ENCODE results near the gene MED20.
A peak's percentile ranks its signal among the peaks of the same experiment; 100 is the strongest.

The MED20 gene

GRCh38 chr6:41941280-41942066, 20.5 kb upstream of the MED20 start, which contains the start of gene CCND3:
TSS of gene CCND3 (minus strand) at chr6:41941808. CDS start at chr6:41941649, 159 bp downstream.
- DNase-seq (ENCODE audit: low read depth, low spot score), result peak; percentile 77

GRCh38 chr6:41940759-41941279, 19.9 kb upstream of the MED20 start:
- DNase-seq (ENCODE audit: low read depth, low spot score), result peak; percentile 32

GRCh38 chr6:41939848-41940758, 19.2 kb upstream of the MED20 start:
- no peak for DNase-seq (ENCODE audit: low read depth, low spot score)

- DNase-seq (ENCODE audit: low read depth, low spot score), result no peak
These were observed 18.4 kb upstream of the MED20 start for GRCh38 chr6:41939176-41939847.

GRCh38 chr6:41938590-41939175, 17.7 kb upstream of the MED20 start:
- DNase-seq (ENCODE audit: low read depth, low spot score), result no peak

GRCh38 chr6:41937861-41938574, 17.1 kb upstream of the MED20 start:
- DNase-seq (ENCODE audit: low read depth, low spot score), result no peak

GRCh38 chr6:41937472-41937860, 16.5 kb upstream of the MED20 start:
- no peak for DNase-seq (ENCODE audit: low read depth, low spot score)

GRCh38 chr6:41936073-41936837, 15.3 kb upstream of the MED20 start:
- DNase-seq (ENCODE audit: low read depth, low spot score), result peak; percentile 35

- DNase-seq (ENCODE audit: low read depth, low spot score), result no peak
These were observed 14.7 kb upstream of the MED20 start for GRCh38 chr6:41935685-41936072.

- no peak for DNase-seq (ENCODE audit: low read depth, low spot score)
These were observed 14.2 kb upstream of the MED20 start for GRCh38 chr6:41935193-41935574.

GRCh38 chr6:41934278-41935192, 13.6 kb upstream of the MED20 start:
- DNase-seq (ENCODE audit: low read depth, low spot score), result no peak

- no peak for DNase-seq (ENCODE audit: low read depth, low spot score)
These were observed 11.4 kb upstream of the MED20 start for GRCh38 chr6:41932378-41932777.

GRCh38 chr6:41931792-41932191, 10.9 kb upstream of the MED20 start:
- no peak for DNase-seq (ENCODE audit: low read depth, low spot score)

GRCh38 chr6:41929924-41930323, 9.0 kb upstream of the MED20 start:
- no peak for DNase-seq (ENCODE audit: low read depth, low spot score)

GRCh38 chr6:41927253-41927652, 6.3 kb upstream of the MED20 start:
- DNase-seq (ENCODE audit: low read depth, low spot score), result no peak

- no peak for DNase-seq (ENCODE audit: low read depth, low spot score)
These were observed 1.2 kb upstream of the MED20 start for GRCh38 chr6:41922154-41922553.

GRCh38 chr6:41921712-41921998, 716 bp upstream of the MED20 start:
- DNase-seq (ENCODE audit: low read depth, low spot score), result no peak

- DNase-seq (ENCODE audit: low read depth, low spot score), result no peak
These were observed 3.4 kb downstream of the MED20 start for GRCh38 chr6:41917528-41917927.

GRCh38 chr6:41914869-41915530, 5.9 kb downstream of the MED20 start:
- no peak for DNase-seq (ENCODE audit: low read depth, low spot score)

Data from activated naive CD8-positive, alpha-beta T cell treated with anti-CD3 and anti-CD28 coated beads, Interleukin-2, amount 50 U/mL, for 16 hours (primary cell).